B cell (primary cell): ENCODE data around the gene ESYT3. TPM values are rescaled to one million over a fixed set of nuclear protein-coding genes. Genes with fewer than 3 reads are reported as not detected.

Experiments used
- ATAC-seq: fragments of 200-7000 bp; cut with Tn5 transposase; one replicate; pipeline ENCODE4 v1.10.0; 2021; ENCODE audit warnings: low read depth, mild to moderate bottlenecking, moderate number of reproducible peaks, moderate library complexity
- CTCF ChIA-PET: fragments of 350-600 bp; sonication (Branson Sonifier 250); formaldehyde crosslinking; loops from one replicate; lab custom pipeline; 2021; ENCODE audit warnings: antibody characterized with exemption, inconsistent platforms; lab: Charles Lee
- POLR2A ChIA-PET: fragments of 350-600 bp; sonication (Branson Sonifier 250); formaldehyde crosslinking; loops from one replicate; lab custom pipeline; 2021; ENCODE audit warnings: antibody characterized with exemption; lab: Charles Lee
- DNase-seq: peaks from one replicate; pipeline ENCODE4 v3.0.0; 2013
- H2AFZ ChIP-seq: 2 replicates; pipeline ENCODE4 v1.6.1; 2012; ENCODE audit warnings: mild to moderate bottlenecking, low read depth, low read length; ENCODE audit not compliant: insufficient read depth, poor library complexity, severe bottlenecking
- H3K27ac ChIP-seq, 2 donors: 1 replicate in 1 of 2; 2 replicates in 1 of 2; pipeline ENCODE4 v1.5.1; 2012 to 2013; ENCODE audit warnings: low read length in 2 of 2, mild to moderate bottlenecking in 2 of 2, moderate library complexity in 1 of 2
- H3K27me3 ChIP-seq, 4 experiments: fragments of 200-600 bp in 1 of 4; sonication (generic) in 1 of 4; replicated peaks in 1 of 4; 1 replicate in 2 of 4; 2 replicates in 2 of 4; pipeline versions ENCODE4 v1.6.1 to v1.7.0; 2013 to 2016; ENCODE audit warnings: low read length in 3 of 4, mild to moderate bottlenecking in 2 of 4, mixed read lengths in 1 of 4, moderate library complexity in 1 of 4; ENCODE audit not compliant: insufficient read depth in 4 of 4, control insufficient read depth in 3 of 4; ENCODE audit errors: control extremely low read depth in 1 of 4
- H3K36me3 ChIP-seq, 2 experiments: replicated peaks in 1 of 2; 1 replicate in 1 of 2; 2 replicates in 1 of 2; pipeline versions ENCODE4 v1.6.1 to v1.7.1; 2013; ENCODE audit warnings: low read length in 1 of 2; ENCODE audit not compliant: insufficient read depth in 2 of 2, control insufficient read depth in 1 of 2; ENCODE audit errors: control extremely low read depth in 1 of 2, extremely low read depth in 1 of 2
- H3K4me1 ChIP-seq, 2 donors: fragments of 200-600 bp in 1 of 2; sonication (generic) in 1 of 2; 1 replicate in 1 of 2; 2 replicates in 1 of 2; pipeline versions ENCODE4 v1.5.1 to v1.6.1; 2013 to 2017; ENCODE audit warnings: low read length in 2 of 2; ENCODE audit not compliant: control insufficient read depth in 2 of 2, insufficient read depth in 2 of 2
- H3K4me2 ChIP-seq: replicated peaks from 2 replicates; pipeline ENCODE3; 2012; ENCODE audit warnings: mild to moderate bottlenecking, low read depth, low read length; ENCODE audit not compliant: poor library complexity, severe bottlenecking
- H3K4me3 ChIP-seq, 5 experiments: fragments of 200-600 bp in 1 of 5; sonication (generic) in 1 of 5; 1 replicate in 3 of 5; 2 replicates in 2 of 5; pipeline versions ENCODE4 v1.5.1 to v1.7.0; 2011 to 2016; ENCODE audit warnings: low read length in 4 of 5, mild to moderate bottlenecking in 4 of 5, low read depth in 2 of 5, control low read depth in 1 of 5, moderate library complexity in 1 of 5; ENCODE audit not compliant: insufficient read depth in 1 of 5; ENCODE audit errors: control extremely low read depth in 1 of 5, extremely low read depth in 1 of 5
- H3K79me2 ChIP-seq: fragments of 200-600 bp; sonication (generic); one replicate; pipeline ENCODE4 v1.6.0; 2016; ENCODE audit warnings: low read length; ENCODE audit not compliant: control insufficient read depth, insufficient read depth
- H3K9ac ChIP-seq: fragments of 200-600 bp; sonication (generic); 2 replicates; pipeline ENCODE4 v1.6.1; 2017; ENCODE audit warnings: mild to moderate bottlenecking, low read length, moderate library complexity
- H3K9me3 ChIP-seq, 3 donors: one replicate each; pipeline versions ENCODE4 v1.6.1 to v1.7.1; 2013; ENCODE audit warnings: low read length in 2 of 3; ENCODE audit not compliant: control insufficient read depth in 2 of 3, insufficient read depth in 1 of 3; ENCODE audit errors: control extremely low read depth in 1 of 3
- H4K20me1 ChIP-seq: 2 replicates; pipeline ENCODE4 v1.6.0; 2012; ENCODE audit warnings: mild to moderate bottlenecking, low read length; ENCODE audit not compliant: insufficient read depth, control insufficient read depth, poor library complexity, severe bottlenecking
- H3K27ac Mint-ChIP-seq: one replicate; pipeline ENCODE4 v1.8.0; 2021; ENCODE audit warnings: mixed read lengths
- H3K27me3 Mint-ChIP-seq: one replicate; pipeline ENCODE4 v1.8.0; 2021; ENCODE audit warnings: mixed read lengths
- H3K4me1 Mint-ChIP-seq: one replicate; pipeline ENCODE4 v1.8.0; 2021; ENCODE audit warnings: mixed read lengths
- H3K4me3 Mint-ChIP-seq: one replicate; pipeline ENCODE4 v1.8.0; 2021; ENCODE audit warnings: mixed read lengths
- H3K9me3 Mint-ChIP-seq: one replicate; pipeline ENCODE4 v1.8.0; 2022; ENCODE audit warnings: mixed read lengths; ENCODE audit not compliant: insufficient read depth
- CTCF ChIP-seq: fragments of 200-600 bp; IDR thresholded peaks from one replicate; pipeline ENCODE4 v1.8.0; 2022; ENCODE audit warnings: antibody characterized with exemption, mild to moderate bottlenecking
- EZH2 ChIP-seq: IDR thresholded peaks from 2 replicates; pipeline ENCODE4 v1.6.1; 2012; ENCODE audit warnings: borderline replicate concordance, low read depth, mild to moderate bottlenecking, moderate library complexity, low read length; ENCODE audit not compliant: insufficient read depth, poor library complexity, severe bottlenecking
- WGBS: methylation state at CpG from one replicate; pipeline ENCODE4 v1.1.5; 2013; ENCODE audit warnings: missing lambda C conversion rate; ENCODE audit not compliant: insufficient coverage; 5-methylcytosine and 5-hydroxymethylcytosine counted together
- intact Hi-C: fragments of 100-400 bp; cut with micrococcal nuclease; formaldehyde crosslinking; loops from one replicate; pipeline ENCODE4 v1.10.0; 2022
- polyA plus RNA-seq: library from polyadenylated mRNA; depleted of rRNA; stranded (reverse); fragments of >200 nt; gene quantifications from 2 replicates; pipeline ENCODE4 v1.2.3, GENCODE V29; 2012
- total RNA-seq, 2 donors: library from RNA; stranded (reverse); fragments of 120-200 nt in 1 of 2; gene quantifications; 1 replicate in 1 of 2; 2 replicates in 1 of 2; pipeline versions ENCODE4 v1.2.3 to v1.2.4, GENCODE V29; 2013 to 2022

The ESYT3 gene
- total and polyA plus RNA-seq, 2 donors (not counting 1 experiment from before 2014, with no cell fraction given), result not detected

- TF ChIP-seq EZH2 (no peak), CTCF (no peak)
- Mint-ChIP-seq H3K27ac (no peak overlapping the region), H3K9me3 (no peaks in the 10 kb centered on the region), H3K27me3 (peaks cover 39% of the 10 kb centered on the region), H3K4me3 (no peak overlapping the region), H3K4me1 (peaks cover under 1% of the 10 kb centered on the region)
- ATAC-seq, result no peak
- Histone ChIP-seq H4K20me1 (no peaks in the 10 kb centered on the region), H3K79me2 (no peaks in the 10 kb centered on the region), H3K9me3 (no peaks in the 10 kb centered on the region), H3K4me2 (no peak overlapping the region), H3K9ac (no peak overlapping the region), H3K4me3 (no peak overlapping the region), H2AFZ (no peak overlapping the region), H3K27me3 (peaks cover 0 to 7% (median 2%) of the 10 kb centered on the region in 4 experiments), H3K27ac (no peak overlapping the region), H3K4me1 (no peaks in the 10 kb centered on the region), H3K36me3 (no peaks in the 10 kb centered on the region)
- intact Hi-C loops, result no loop called here
- DNase-seq, result no peak
- ChIA-PET POLR2A (no interaction called here), CTCF (interaction anchor here (0.9 kb wide), 1 partner anchor 475 kb away, joined by 3 read pairs; no protein-coding TSS in a partner anchor)
- 90% methylated on average over 1 of the region's 2 CpGs for WGBS
Observed at GRCh38 chr3:138441256-138441655, 6.8 kb downstream of the ESYT3 start.

GRCh38 chr3:138441742-138442141 is 7.3 kb downstream of the ESYT3 start:
- H3K27ac ChIP-seq, result no peak overlapping the region
- Mint-ChIP-seq H3K27me3 (peaks cover 34% of the 10 kb centered on the region), H3K9me3 (no peaks in the 10 kb centered on the region), H3K4me3 (no peak overlapping the region), H3K4me1 (no peaks in the 10 kb centered on the region), H3K27ac (no peak overlapping the region)
- DNase-seq, result no peak
- POLR2A ChIA-PET, result no interaction called here
- no peak for ATAC-seq
- TF ChIP-seq EZH2 (no peak), CTCF (no peak)
- H3K9me3 ChIP-seq, result no peaks in the 10 kb centered on the region
- H4K20me1 ChIP-seq, result no peaks in the 10 kb centered on the region
- no peaks in the 10 kb centered on the region for H3K79me2 ChIP-seq
- WGBS, result no CpG with 5 or more reads among the region's 2 CpGs
- CTCF ChIA-PET, result interaction anchor here (0.9 kb wide), 1 partner anchor 475 kb away, joined by 3 read pairs; no protein-coding TSS in a partner anchor
- no peaks in the 10 kb centered on the region for H3K36me3 ChIP-seq
- H3K4me1 ChIP-seq, result no peaks in the 10 kb centered on the region
- H3K9ac ChIP-seq, result no peak overlapping the region
- no peak overlapping the region for H2AFZ ChIP-seq
- intact Hi-C loops, result no loop called here
- peaks cover 0 to 3% (median 1%) of the 10 kb centered on the region in 4 experiments for H3K27me3 ChIP-seq
- H3K4me2 ChIP-seq, result no peak overlapping the region
- H3K4me3 ChIP-seq, result no peak overlapping the region
